Measurements from ENCODE around the gene RUNX1.

The RUNX1 gene

GRCh38 chr21:34915364-34915841, 133.7 kb downstream of the RUNX1 start:
- no peak for DNase-seq

- no peak for DNase-seq
These were observed 134.9 kb downstream of the RUNX1 start for GRCh38 chr21:34914239-34914638.

- no peak for DNase-seq
These were observed 135.3 kb downstream of the RUNX1 start for GRCh38 chr21:34913811-34914210.

- no peak for DNase-seq
These were observed 136.8 kb downstream of the RUNX1 start for GRCh38 chr21:34912022-34912945.

GRCh38 chr21:34911360-34911759, 137.7 kb downstream of the RUNX1 start:
- DNase-seq, result no peak

- no peak for DNase-seq
These were observed 138.7 kb downstream of the RUNX1 start for GRCh38 chr21:34910396-34910795.

- DNase-seq, result no peak
These were observed 139.4 kb downstream of the RUNX1 start for GRCh38 chr21:34909492-34910292.

GRCh38 chr21:34908419-34909055, 140.6 kb downstream of the RUNX1 start:
- no peak for DNase-seq

- DNase-seq, result no peak
These were observed 141.4 kb downstream of the RUNX1 start for GRCh38 chr21:34907461-34908418.

- DNase-seq, result no peak
These were observed 142.7 kb downstream of the RUNX1 start for GRCh38 chr21:34906401-34906800.

- no peak for DNase-seq
These were observed 143.9 kb downstream of the RUNX1 start for GRCh38 chr21:34905218-34905537.

GRCh38 chr21:34904526-34905217, 144.4 kb downstream of the RUNX1 start:
- no peak for DNase-seq

- no peak for DNase-seq
These were observed 148.7 kb downstream of the RUNX1 start for GRCh38 chr21:34900376-34900775.

- no peak for DNase-seq
These were observed 149.3 kb downstream of the RUNX1 start for GRCh38 chr21:34899760-34900159.

- DNase-seq, result no peak
These were observed 149.8 kb downstream of the RUNX1 start for GRCh38 chr21:34899302-34899701.

GRCh38 chr21:34897828-34898227, 151.3 kb downstream of the RUNX1 start:
- DNase-seq, result no peak

GRCh38 chr21:34894401-34894800, 154.7 kb downstream of the RUNX1 start:
- DNase-seq, result no peak

- DNase-seq, result no peak
These were observed 156.9 kb downstream of the RUNX1 start for GRCh38 chr21:34892209-34892608.

- DNase-seq, result no peak
These were observed 157.5 kb downstream of the RUNX1 start for GRCh38 chr21:34891613-34891943.

GRCh38 chr21:34890724-34891612, 158.1 kb downstream of the RUNX1 start:
- DNase-seq, result peak; percentile 72

GRCh38 chr21:34890470-34890723, 158.7 kb downstream of the RUNX1 start:
- no peak for DNase-seq
